Measurements from ENCODE around the gene CSNK1G3. TPM values are rescaled to one million over a fixed set of nuclear protein-coding genes. Genes with fewer than 3 reads are reported as not detected.

Gene CSNK1G3
- total RNA-seq, 3 donors from 2014 or later: 53.3 to 72.0 (median 69.1) TPM

DNA sequence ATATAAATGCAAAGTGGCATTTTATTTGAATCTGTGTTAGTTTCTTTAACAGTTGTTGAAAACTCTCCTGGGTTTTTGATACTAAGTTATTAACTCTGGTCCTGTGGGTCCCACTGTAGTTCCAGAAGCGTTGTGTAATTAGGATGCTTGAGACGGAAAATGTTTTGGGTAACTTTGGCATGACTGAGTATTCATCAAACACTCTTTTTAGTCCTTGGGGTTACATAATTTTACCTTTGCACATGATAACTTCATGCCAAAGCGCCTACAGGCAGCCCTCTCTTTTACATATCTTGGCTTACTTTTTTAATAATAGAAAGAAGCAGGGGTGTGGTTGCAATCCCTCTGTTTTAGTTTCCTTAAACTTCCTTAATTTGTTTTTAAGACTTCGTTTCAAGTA lies 12.2 kb downstream of the CSNK1G3 start:
- H3K36me3 ChIP-seq (ENCODE audit: low read depth): no peaks in the 10 kb centered on the region
- DNase-seq: no peak
- H3K9me3 ChIP-seq: no peaks in the 10 kb centered on the region
- peaks cover 21% of the 10 kb centered on the region for H3K4me1 ChIP-seq (ENCODE audit: low read depth)
- no peak for ATAC-seq
- intact Hi-C loops (cut with DNase I, micrococcal nuclease): no loop called here
- TF ChIP-seq, protein P1, sequence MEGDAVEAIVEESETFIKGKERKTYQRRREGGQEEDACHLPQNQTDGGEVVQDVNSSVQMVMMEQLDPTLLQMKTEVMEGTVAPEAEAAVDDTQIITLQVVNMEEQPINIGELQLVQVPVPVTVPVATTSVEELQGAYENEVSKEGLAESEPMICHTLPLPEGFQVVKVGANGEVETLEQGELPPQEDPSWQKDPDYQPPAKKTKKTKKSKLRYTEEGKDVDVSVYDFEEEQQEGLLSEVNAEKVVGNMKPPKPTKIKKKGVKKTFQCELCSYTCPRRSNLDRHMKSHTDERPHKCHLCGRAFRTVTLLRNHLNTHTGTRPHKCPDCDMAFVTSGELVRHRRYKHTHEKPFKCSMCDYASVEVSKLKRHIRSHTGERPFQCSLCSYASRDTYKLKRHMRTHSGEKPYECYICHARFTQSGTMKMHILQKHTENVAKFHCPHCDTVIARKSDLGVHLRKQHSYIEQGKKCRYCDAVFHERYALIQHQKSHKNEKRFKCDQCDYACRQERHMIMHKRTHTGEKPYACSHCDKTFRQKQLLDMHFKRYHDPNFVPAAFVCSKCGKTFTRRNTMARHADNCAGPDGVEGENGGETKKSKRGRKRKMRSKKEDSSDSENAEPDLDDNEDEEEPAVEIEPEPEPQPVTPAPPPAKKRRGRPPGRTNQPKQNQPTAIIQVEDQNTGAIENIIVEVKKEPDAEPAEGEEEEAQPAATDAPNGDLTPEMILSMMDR (IDR thresholded peaks at IDR 0.05): no peak
- H3K4me3 ChIP-seq: no peak overlapping the region

DNA sequence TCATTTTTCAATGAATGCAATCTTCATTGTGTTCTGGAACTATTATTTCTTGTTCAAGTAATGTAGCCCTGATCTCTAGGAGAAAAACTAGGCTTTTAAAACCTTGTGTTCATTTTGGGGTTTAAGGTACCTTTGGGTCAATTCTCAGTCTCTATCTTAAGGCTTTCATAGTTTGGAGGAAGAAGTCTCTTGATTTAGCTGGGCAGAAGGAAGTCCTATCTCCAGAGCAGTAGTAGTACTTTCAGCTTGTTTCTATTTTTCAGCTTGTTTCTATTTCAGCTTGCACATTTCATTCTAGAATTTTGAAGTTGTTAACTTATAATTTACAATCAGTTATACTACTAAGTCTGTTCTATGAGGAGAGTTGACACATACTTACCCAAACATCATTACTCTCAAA lies 15.2 kb downstream of the CSNK1G3 start:
- H3K4me3 ChIP-seq: no peak overlapping the region
- no peak for ATAC-seq
- TF ChIP-seq, protein P1 (IDR thresholded peaks at IDR 0.05): no peak
- H3K9me3 ChIP-seq: no peaks in the 10 kb centered on the region
- H3K4me1 ChIP-seq (ENCODE audit: low read depth): peaks cover 11% of the 10 kb centered on the region
- no peak for DNase-seq
- no peaks in the 10 kb centered on the region for H3K36me3 ChIP-seq (ENCODE audit: low read depth)
- intact Hi-C loops (cut with DNase I, micrococcal nuclease): no loop called here

DNA sequence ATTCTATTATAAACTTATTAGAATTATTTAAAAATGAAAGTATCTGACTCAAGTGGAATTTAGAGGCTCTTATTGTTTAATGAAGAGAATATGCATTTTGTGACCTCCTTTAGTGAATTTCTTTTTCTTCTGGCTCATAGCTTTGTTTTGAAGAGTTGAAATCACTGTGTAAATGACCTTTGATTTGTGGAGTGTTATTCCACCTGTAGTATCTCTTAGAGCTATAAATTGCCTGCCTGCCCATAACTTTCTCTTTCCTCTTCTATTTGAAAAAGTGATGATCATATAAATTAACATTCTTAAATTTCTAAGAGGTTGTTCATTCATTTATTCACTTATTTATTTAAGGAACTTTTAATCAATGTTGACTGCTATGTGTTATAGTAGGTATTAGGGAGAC lies 16.1 kb downstream of the CSNK1G3 start:
- intact Hi-C loops (cut with DNase I, micrococcal nuclease): no loop called here
- no peak for DNase-seq
- Histone ChIP-seq H3K4me1 (ENCODE audit: low read depth) (peaks cover 7% of the 10 kb centered on the region), H3K36me3 (ENCODE audit: low read depth) (no peaks in the 10 kb centered on the region), H3K4me3 (no peak overlapping the region), H3K9me3 (no peaks in the 10 kb centered on the region)
- ATAC-seq: peak; percentile 64
- TF ChIP-seq, protein P1 (IDR thresholded peaks at IDR 0.05): no peak

DNA sequence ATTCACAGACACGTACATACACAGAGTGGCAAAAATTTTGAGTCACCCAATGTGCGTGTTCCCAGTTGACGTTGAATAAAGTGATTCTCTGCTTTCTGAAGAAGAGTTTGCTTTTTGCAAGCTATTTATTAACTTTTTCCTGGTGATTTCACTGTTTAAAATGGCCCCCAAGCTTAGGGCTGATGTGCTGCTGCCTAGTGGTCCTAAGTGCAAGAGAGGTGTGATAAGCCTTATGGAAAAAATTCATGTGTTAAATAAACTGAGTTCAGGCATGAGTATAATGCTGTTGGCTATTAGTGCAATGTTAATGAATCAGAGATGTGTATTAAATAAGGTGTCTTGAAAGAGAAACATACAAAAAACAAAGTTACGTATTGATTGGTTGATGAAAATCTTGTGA lies 16.9 kb downstream of the CSNK1G3 start:
- no peak overlapping the region for H3K4me3 ChIP-seq
- peaks cover 7% of the 10 kb centered on the region for H3K4me1 ChIP-seq (ENCODE audit: low read depth)
- intact Hi-C loops (cut with DNase I, micrococcal nuclease): no loop called here
- no peaks in the 10 kb centered on the region for H3K9me3 ChIP-seq
- ATAC-seq (no peak), DNase-seq (no peak)
- TF ChIP-seq, protein P1 (IDR thresholded peaks at IDR 0.05): no peak
- no peaks in the 10 kb centered on the region for H3K36me3 ChIP-seq (ENCODE audit: low read depth)

- no peak for ATAC-seq
- Histone ChIP-seq H3K4me1 (ENCODE audit: low read depth) (peaks cover 7% of the 10 kb centered on the region), H3K36me3 (ENCODE audit: low read depth) (no peaks in the 10 kb centered on the region), H3K4me3 (no peak overlapping the region), H3K9me3 (no peaks in the 10 kb centered on the region)
- no peak for DNase-seq
- TF ChIP-seq, protein P1 (IDR thresholded peaks at IDR 0.05): no peak
- intact Hi-C loops (cut with DNase I, micrococcal nuclease): no loop called here
Observed at GRCh38 chr5:123530728-123531127, 18.8 kb downstream of the CSNK1G3 start.

- TF ChIP-seq, protein P1 (IDR thresholded peaks at IDR 0.05): no peak
- DNase-seq (no peak), ATAC-seq (no peak)
- Histone ChIP-seq H3K4me1 (ENCODE audit: low read depth) (no peaks in the 10 kb centered on the region), H3K36me3 (ENCODE audit: low read depth) (no peaks in the 10 kb centered on the region), H3K9me3 (no peaks in the 10 kb centered on the region), H3K4me3 (no peak overlapping the region)
- intact Hi-C loops (cut with DNase I, micrococcal nuclease): no loop called here
Observed at GRCh38 chr5:123535648-123536047, 23.7 kb downstream of the CSNK1G3 start.
